IPS-20b (cell line): ENCODE data around the gene CFAP46.

Experiments used
- H3K27ac ChIP-seq: one replicate; pipeline ENCODE4 v1.5.1; 2013; ENCODE audit warnings: low read length
- H3K27me3 ChIP-seq: 2 replicates; pipeline ENCODE4 v1.6.1; 2013; ENCODE audit warnings: mild to moderate bottlenecking, low read length, inconsistent platforms; ENCODE audit not compliant: insufficient read depth
- H3K36me3 ChIP-seq: 2 replicates; pipeline ENCODE4 v1.6.1; 2013; ENCODE audit warnings: low read depth, mild to moderate bottlenecking, inconsistent platforms, low read length, moderate library complexity; ENCODE audit not compliant: insufficient read depth
- H3K4me1 ChIP-seq: 2 replicates; pipeline ENCODE4 v1.6.1; 2013; ENCODE audit warnings: mild to moderate bottlenecking, control low read depth, inconsistent platforms, low read length, moderate library complexity; ENCODE audit not compliant: insufficient read depth
- H3K4me3 ChIP-seq: 2 replicates; pipeline ENCODE4 v1.5.1; 2013; ENCODE audit warnings: mild to moderate bottlenecking, low read length, inconsistent platforms
- H3K9ac ChIP-seq: 2 replicates; pipeline ENCODE4 v1.6.1; 2013; ENCODE audit warnings: low read depth, mild to moderate bottlenecking, inconsistent platforms, low read length, moderate library complexity
- H3K9me3 ChIP-seq: 2 replicates; pipeline ENCODE4 v1.6.1; 2013; ENCODE audit warnings: mild to moderate bottlenecking, low read depth, low read length, inconsistent platforms; ENCODE audit not compliant: insufficient read depth

The CFAP46 gene

DNA sequence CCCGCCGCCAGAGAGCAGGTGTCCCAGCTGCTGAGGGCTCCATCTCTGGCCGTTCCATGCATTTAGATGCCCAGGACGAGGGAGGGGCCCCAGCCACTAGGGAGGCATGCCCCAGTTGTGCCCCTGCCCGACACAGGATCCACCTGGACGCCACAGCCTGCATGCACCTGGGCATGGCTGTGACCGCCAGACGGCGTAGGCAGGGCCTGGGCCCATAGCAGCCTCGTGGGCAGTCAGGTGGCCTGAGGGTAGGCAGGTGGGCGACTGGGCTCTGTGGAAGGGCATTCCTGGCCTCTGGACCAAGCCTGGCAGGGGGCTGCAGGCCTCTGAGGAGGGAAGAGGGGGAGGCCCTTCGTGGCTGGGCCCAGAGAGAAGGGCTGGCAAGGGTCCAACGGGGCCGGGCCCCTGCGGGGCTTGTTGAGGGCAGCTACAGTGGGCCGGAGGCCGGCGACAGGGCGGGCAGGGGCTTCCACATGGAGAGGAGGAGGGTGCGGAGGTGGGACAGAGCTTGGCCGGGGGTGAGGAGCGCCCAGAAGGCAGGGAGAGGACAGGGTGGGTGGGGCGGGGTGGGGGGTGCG is 80.4 kb downstream of the CFAP46 start:
- no peaks in the 10 kb centered on the region for H3K4me1 ChIP-seq

DNA sequence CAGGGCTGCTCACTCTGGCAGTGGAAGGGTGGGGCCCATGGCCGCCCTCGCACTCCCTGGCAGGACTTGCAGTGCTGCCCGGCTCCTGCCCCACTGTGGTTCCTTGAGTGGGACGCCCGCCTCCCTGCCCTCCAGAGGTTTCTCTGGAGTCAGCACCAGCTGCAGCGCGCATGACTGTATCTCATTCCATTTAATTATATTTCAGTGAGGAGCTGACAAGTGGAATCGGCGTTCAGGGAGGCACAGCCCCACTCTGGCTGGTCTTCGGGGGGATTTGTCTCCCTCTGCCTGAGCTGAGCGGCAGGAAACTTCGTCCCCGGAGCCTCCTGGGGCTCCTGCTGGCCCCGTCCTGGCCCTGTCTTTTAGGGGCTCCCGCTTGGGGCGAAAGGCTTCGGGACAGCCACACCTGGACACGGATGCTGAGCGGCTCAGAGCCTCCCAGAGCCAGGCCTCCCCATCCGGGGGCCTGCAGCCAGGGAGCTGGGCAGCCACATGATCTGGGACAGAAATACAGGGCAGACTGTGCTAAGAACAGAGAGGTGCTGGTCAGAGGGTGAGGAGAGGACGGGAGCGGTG is 81.2 kb downstream of the CFAP46 start:
- no peaks in the 10 kb centered on the region for H3K9me3 ChIP-seq
- no peak overlapping the region for H3K9ac ChIP-seq
- H3K27me3 ChIP-seq = no peaks in the 10 kb centered on the region; the same call in 1 of the 2 replicates

More for the DNA sequence above, 80.4 kb downstream of the CFAP46 start:
- Histone ChIP-seq H3K27me3 (no peaks in the 10 kb centered on the region; the same call in 1 of the 2 replicates), H3K36me3 (no peaks in the 10 kb centered on the region), H3K9ac (no peak overlapping the region), H3K4me3 (no peak overlapping the region), H3K9me3 (no peaks in the 10 kb centered on the region), H3K27ac (no peak overlapping the region)

DNA sequence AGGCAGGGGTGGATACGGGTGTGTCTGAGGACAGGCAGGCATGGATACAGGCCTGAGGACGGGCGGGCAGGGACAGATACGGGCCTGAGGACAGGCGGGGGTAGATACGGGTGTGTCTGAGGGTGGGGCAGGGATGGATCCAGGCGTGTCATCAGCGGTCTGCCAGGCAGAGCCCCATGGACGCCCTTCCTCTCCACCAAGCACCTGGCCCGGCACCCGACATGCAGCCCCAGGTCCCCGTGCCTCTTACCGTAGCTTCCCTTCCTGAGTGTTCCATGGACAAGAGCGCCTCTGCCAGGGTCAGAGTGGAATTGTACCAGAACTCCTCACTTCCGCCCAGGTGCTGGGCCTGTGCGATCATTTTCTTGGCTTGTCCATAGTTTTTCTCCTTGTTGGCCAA is 81.8 kb downstream of the CFAP46 start:
- Histone ChIP-seq H3K4me1 (no peaks in the 10 kb centered on the region), H3K4me3 (no peak overlapping the region), H3K36me3 (no peaks in the 10 kb centered on the region)

More for the DNA sequence above, 81.2 kb downstream of the CFAP46 start:
- Histone ChIP-seq H3K36me3 (no peaks in the 10 kb centered on the region), H3K4me3 (no peak overlapping the region), H3K4me1 (no peaks in the 10 kb centered on the region), H3K27ac (no peak overlapping the region)

DNA sequence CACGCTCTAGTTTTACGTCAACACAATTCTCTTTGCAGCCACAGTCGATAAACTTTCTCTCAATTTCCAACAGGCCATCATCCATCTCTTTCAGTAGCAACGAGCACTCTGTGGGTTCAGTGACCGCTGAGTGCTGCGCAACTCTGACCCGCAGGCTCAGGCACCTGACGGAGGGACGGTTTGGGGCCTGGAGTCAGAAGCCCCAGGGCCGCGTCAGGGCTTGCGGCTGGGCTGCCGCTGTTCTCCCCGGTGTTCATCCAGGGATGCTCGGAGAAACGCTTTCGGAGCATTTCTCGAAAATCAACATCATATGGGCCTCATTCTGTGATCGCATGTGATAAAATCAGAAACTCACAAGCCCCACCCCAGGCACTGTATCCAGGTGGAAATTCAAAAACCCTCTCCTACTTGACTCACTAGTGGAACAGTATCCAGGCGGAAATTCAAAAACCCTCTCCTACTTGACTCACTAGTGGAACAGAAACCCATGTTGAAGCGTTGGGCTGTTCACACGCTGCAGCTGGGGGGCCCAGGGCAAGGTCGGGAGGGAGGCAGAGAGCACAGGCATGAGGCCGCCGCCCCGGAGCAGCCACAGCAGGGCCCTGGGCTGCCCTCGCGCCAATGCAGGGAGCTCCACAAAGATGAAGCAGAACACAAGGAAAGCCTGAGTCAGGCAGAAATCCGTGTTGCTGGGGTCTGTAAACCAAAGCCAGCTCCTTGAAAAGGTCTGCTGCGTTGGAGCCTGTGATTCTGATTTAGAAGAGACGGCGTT is 83.1 kb downstream of the CFAP46 start:
- H3K4me3 ChIP-seq = no peak overlapping the region
- H3K9me3 ChIP-seq = no peaks in the 10 kb centered on the region
- H3K4me1 ChIP-seq = no peaks in the 10 kb centered on the region
- H3K9ac ChIP-seq = no peak overlapping the region
- H3K27me3 ChIP-seq = no peaks in the 10 kb centered on the region; the same call in 1 of the 2 replicates
- no peaks in the 10 kb centered on the region for H3K36me3 ChIP-seq
- H3K27ac ChIP-seq = no peak overlapping the region

More for the DNA sequence above, 81.8 kb downstream of the CFAP46 start:
- Histone ChIP-seq H3K27ac (no peak overlapping the region), H3K9ac (no peak overlapping the region), H3K9me3 (no peaks in the 10 kb centered on the region), H3K27me3 (no peaks in the 10 kb centered on the region; the same call in 1 of the 2 replicates)

GRCh38 chr10:132858121-132859081 is 84.0 kb downstream of the CFAP46 start:
- Histone ChIP-seq H3K27me3 (no peaks in the 10 kb centered on the region; the same call in 1 of the 2 replicates), H3K9me3 (no peaks in the 10 kb centered on the region), H3K4me3 (no peak overlapping the region), H3K27ac (no peak overlapping the region), H3K4me1 (no peaks in the 10 kb centered on the region), H3K36me3 (no peaks in the 10 kb centered on the region), H3K9ac (no peak overlapping the region)

DNA sequence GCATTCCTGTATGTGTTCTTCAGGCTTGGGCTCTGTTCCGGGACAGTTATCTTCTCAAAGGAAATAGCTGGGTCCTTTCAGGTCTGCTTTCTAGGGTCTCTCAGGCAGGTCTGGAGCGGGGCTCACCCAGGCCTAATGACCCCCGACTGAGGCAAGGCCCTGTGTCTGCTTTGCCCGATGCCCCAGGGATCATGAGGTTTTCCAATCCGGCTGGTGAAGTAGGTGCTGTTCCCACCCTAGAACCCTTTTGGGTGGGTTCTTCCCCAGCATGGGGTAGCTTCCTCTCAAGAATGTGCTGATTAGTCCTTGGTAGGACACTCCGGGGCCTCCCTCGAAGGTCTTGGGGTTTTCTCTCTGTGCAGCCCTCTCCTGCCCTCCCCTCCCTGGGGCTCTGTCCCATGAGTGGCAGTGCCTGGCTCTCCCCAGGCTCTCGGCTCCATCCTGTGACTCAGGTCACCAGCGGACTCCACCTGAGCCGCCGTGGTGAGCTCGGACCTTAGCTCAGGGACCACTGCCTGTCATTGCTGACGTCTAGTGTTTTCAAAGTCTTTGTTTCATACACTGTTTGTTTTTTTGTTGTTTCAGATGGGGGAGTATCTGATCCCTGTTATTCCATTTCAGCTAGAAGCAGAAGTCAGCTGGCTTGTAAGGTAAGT is 85.4 kb downstream of the CFAP46 start:
- Histone ChIP-seq H3K9ac (no peak overlapping the region), H3K36me3 (no peaks in the 10 kb centered on the region), H3K27me3 (no peaks in the 10 kb centered on the region), H3K4me1 (no peaks in the 10 kb centered on the region), H3K9me3 (peaks cover 3% of the 10 kb centered on the region), H3K27ac (no peak overlapping the region), H3K4me3 (no peak overlapping the region)

DNA sequence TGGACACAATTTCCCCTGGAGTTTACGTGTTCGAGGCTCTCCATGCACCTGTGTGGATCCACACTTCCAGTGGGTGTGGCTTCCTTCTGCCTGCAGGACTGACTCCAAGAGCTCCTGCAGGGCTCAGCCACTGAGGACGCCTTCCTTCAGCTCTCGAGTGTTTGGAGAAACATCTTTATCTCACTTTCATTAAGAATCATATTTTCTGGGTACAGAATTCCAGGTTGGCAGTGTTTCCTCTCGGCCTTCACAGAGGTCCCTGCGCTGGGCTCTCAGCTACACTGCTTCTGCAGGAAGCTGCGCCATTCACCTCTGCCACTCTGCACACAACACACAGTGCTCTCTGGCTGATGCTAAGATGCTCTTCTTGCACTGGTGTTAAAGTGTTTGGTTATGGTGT is 86.5 kb downstream of the CFAP46 start:
- Histone ChIP-seq H3K4me1 (no peaks in the 10 kb centered on the region), H3K4me3 (no peak overlapping the region), H3K9me3 (peaks cover 3% of the 10 kb centered on the region), H3K36me3 (no peaks in the 10 kb centered on the region), H3K9ac (no peak overlapping the region), H3K27me3 (no peaks in the 10 kb centered on the region), H3K27ac (no peak overlapping the region)

DNA sequence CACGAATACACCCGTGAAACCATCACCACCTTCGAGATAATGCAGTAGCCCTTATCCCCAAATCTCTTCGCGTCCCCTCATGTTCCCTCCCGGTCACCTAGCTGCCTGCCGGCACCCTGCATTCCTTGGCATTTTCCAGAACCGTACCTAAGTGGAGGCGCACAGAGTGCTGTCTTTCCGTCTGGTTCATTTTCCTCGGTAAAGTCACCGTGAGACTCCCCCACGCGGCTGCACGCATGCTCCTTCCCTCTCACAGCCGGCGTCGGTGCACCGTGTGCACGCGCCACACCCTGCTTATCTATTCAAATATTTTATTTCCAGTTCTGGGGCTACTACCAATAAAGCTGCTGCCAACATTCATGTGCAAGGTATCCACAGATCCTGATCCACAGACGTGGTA is 90.9 kb downstream of the CFAP46 start:
- Histone ChIP-seq H3K27me3 (no peaks in the 10 kb centered on the region), H3K9ac (no peak overlapping the region)

GRCh38 chr10:132850896-132851295 is 91.5 kb downstream of the CFAP46 start:
- Histone ChIP-seq H3K27ac (no peak overlapping the region), H3K4me3 (no peak overlapping the region), H3K27me3 (no peaks in the 10 kb centered on the region), H3K4me1 (no peaks in the 10 kb centered on the region), H3K9ac (no peak overlapping the region), H3K9me3 (peaks cover 3% of the 10 kb centered on the region), H3K36me3 (no peaks in the 10 kb centered on the region)

More for the DNA sequence above, 90.9 kb downstream of the CFAP46 start:
- Histone ChIP-seq H3K36me3 (no peaks in the 10 kb centered on the region), H3K9me3 (peaks cover 3% of the 10 kb centered on the region), H3K4me1 (no peaks in the 10 kb centered on the region), H3K27ac (no peak overlapping the region), H3K4me3 (no peak overlapping the region)

DNA sequence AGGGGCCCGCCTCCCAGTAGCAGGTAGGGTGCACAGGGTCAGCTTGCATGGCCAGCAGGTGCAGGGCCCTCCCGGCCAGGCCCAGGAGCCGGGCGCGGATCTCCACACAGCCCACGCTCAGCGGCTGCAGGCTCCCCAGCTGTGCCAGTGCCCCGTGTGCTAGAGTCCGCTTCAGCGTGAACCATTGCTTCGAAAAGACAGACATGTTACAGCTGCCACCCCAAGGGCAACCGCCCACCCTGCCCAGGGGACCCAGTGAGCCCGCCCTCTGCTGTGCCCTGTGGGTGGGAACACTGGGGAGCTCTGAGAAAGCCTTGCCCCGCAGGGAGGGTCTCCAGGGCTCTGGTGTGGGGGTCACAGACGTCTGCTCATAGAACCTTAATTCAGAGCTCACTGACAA is 92.1 kb downstream of the CFAP46 start:
- Histone ChIP-seq H3K27me3 (no peaks in the 10 kb centered on the region), H3K4me1 (no peaks in the 10 kb centered on the region), H3K4me3 (no peak overlapping the region), H3K27ac (no peak overlapping the region), H3K9me3 (peaks cover 3% of the 10 kb centered on the region), H3K9ac (no peak overlapping the region), H3K36me3 (no peaks in the 10 kb centered on the region)

- H3K9me3 ChIP-seq = peaks cover 3% of the 10 kb centered on the region
- no peak overlapping the region for H3K4me3 ChIP-seq
- H3K36me3 ChIP-seq = no peaks in the 10 kb centered on the region
- H3K27ac ChIP-seq = no peak overlapping the region
- no peaks in the 10 kb centered on the region for H3K27me3 ChIP-seq
- no peak overlapping the region for H3K9ac ChIP-seq
- H3K4me1 ChIP-seq = no peaks in the 10 kb centered on the region
Observed at GRCh38 chr10:132849546-132850031, 92.8 kb downstream of the CFAP46 start.
